ENCODE results near the gene GLOD5. TPM values are rescaled to one million over a fixed set of nuclear protein-coding genes. Genes with fewer than 3 reads are reported as not detected.

Gene GLOD5
- total RNA-seq, 4 donors from 2014 or later, result not detected

DNA sequence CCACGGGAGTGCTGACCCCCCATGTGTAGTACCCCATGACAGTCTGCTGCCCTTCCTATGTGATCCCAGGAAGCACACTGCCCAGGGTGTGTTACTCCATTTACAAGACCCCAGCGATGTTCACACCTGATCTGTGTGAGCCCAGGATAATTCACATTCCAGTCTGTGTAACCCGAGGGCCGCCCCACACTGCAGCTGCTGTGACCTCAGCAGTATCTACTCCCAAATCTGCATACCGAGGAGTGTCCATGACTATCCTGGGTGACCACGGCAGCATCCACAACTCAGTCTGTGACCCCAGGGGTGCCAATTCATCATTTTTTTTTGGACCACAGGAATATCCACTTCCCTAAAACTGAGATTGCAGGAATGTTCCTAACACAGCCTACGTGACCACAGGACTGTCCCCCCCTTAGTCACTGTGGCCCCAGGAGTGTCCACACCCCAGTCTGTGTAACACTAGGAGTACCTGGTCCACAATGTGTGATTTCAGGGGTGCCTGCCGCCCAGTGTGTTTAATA lies 7.8 kb upstream of the GLOD5 start:
- no peak for ATAC-seq
- Histone ChIP-seq H3K4me1 (no peaks in the 10 kb centered on the region), H3K36me3 (no peaks in the 10 kb centered on the region), H3K4me3 (no peak overlapping the region), H3K27me3 (no peaks in the 10 kb centered on the region), H3K27ac (no peak overlapping the region), H3K9me3 (no peaks in the 10 kb centered on the region)
- in situ Hi-C loops (cut with MboI; ENCODE audit: low sequenced_read_pairs in 4 of 4) (no loop called here), intact Hi-C loops (cut with DNase I; ENCODE audit: low total_unique reads) (no loop called here)
- TF ChIP-seq POLR2A (IDR thresholded peaks at IDR 0.05), result no peak
- TF ChIP-seq, protein P1, sequence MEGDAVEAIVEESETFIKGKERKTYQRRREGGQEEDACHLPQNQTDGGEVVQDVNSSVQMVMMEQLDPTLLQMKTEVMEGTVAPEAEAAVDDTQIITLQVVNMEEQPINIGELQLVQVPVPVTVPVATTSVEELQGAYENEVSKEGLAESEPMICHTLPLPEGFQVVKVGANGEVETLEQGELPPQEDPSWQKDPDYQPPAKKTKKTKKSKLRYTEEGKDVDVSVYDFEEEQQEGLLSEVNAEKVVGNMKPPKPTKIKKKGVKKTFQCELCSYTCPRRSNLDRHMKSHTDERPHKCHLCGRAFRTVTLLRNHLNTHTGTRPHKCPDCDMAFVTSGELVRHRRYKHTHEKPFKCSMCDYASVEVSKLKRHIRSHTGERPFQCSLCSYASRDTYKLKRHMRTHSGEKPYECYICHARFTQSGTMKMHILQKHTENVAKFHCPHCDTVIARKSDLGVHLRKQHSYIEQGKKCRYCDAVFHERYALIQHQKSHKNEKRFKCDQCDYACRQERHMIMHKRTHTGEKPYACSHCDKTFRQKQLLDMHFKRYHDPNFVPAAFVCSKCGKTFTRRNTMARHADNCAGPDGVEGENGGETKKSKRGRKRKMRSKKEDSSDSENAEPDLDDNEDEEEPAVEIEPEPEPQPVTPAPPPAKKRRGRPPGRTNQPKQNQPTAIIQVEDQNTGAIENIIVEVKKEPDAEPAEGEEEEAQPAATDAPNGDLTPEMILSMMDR (IDR thresholded peaks at IDR 0.05 in 4 of 5, conservative IDR thresholded peaks at IDR 0.05 in 1 of 5), result no peak
- no peak for DNase-seq

DNA sequence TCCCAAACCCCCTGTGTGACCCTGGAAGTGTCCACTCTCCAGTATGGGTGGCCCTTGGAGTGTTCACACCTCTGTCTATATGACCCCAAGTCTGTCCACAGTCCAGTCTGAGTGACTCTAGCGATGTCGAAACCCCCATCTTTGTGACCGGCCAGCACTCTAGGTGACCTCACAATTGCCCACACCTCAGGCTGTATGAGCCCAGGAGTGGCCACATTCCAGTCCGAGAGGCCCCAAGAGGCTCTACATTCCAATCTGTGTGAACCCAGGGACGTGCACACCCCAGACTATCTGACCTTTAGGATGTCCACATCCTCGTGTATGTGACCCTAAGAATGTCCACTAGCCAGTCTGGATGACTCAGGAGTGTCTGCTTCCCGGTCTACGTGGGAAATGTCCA lies 7.3 kb upstream of the GLOD5 start:
- in situ Hi-C loops (cut with MboI; ENCODE audit: low sequenced_read_pairs in 4 of 4) (no loop called here), intact Hi-C loops (cut with DNase I; ENCODE audit: low total_unique reads) (no loop called here)
- H3K27me3 ChIP-seq, result no peaks in the 10 kb centered on the region
- H3K4me3 ChIP-seq, result no peak overlapping the region
- TF ChIP-seq, protein P1 (IDR thresholded peaks at IDR 0.05 in 4 of 5, conservative IDR thresholded peaks at IDR 0.05 in 1 of 5), result no peak
- TF ChIP-seq POLR2A (IDR thresholded peaks at IDR 0.05), result no peak
- no peaks in the 10 kb centered on the region for H3K36me3 ChIP-seq
- H3K4me1 ChIP-seq, result no peaks in the 10 kb centered on the region
- no peak for ATAC-seq
- H3K9me3 ChIP-seq, result no peaks in the 10 kb centered on the region
- no peak overlapping the region for H3K27ac ChIP-seq
- DNase-seq, result no peak

DNA sequence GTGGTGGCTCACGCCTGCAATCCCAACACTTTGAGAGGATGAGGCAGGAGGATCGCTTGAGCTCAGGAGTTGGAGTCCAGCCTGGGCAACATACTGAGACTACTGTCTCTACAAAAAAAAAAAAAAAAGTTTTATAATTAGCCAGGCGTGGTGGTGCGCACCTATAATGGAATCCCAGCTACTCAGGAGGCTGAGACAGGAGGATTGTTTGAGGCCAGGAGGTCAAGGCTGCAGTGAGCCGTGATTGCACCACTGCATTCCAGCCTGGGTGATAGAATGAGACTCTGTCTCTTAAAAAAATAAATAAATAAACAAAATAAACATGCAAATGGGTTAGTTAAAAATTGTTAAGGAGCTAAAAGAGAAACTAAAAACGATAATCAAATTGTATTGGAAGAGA lies 7.7 kb downstream of the GLOD5 start:
- intact Hi-C loops (cut with DNase I; ENCODE audit: low total_unique reads) (no loop called here), in situ Hi-C loops (cut with MboI; ENCODE audit: low sequenced_read_pairs in 4 of 4) (loop anchor here in 1 of 4 donors (10.0 kb wide), 1 partner anchor 64 kb away; no protein-coding TSS in a partner anchor)
- Histone ChIP-seq H3K27me3 (peaks cover 0 to 5% (median 0%) of the 10 kb centered on the region in 3 donors), H3K36me3 (no peaks in the 10 kb centered on the region), H3K4me3 (no peak overlapping the region), H3K4me1 (no peaks in the 10 kb centered on the region), H3K9me3 (no peaks in the 10 kb centered on the region), H3K27ac (no peak overlapping the region)
- no peak for TF ChIP-seq POLR2A (IDR thresholded peaks at IDR 0.05)
- TF ChIP-seq, protein P1 (IDR thresholded peaks at IDR 0.05 in 4 of 5, conservative IDR thresholded peaks at IDR 0.05 in 1 of 5), result no peak
- ATAC-seq, result no peak
- DNase-seq, result no peak

DNA sequence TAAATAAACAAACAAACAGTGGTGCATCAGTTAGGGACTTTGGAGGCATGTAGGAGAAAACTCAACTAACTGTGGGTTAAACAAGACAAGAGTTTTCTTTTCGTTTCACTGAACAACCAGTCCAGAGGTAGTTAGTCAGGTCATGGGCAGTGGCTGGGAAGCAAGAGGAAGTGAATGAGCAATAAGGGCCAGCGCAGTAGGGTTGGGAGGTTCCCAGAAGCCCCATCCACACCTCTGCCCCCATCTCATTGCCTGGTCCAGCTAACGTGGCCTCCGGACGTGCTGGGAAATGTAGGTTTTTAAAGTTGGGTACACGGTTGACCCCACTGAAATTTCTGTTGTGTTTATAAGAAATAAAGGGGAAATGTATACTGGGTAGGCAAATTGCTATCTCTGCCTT lies 8.7 kb downstream of the GLOD5 start:
- ATAC-seq (no peak), DNase-seq (no peak)
- TF ChIP-seq, protein P1 (IDR thresholded peaks at IDR 0.05 in 4 of 5, conservative IDR thresholded peaks at IDR 0.05 in 1 of 5), result no peak
- no peak for TF ChIP-seq POLR2A (IDR thresholded peaks at IDR 0.05)
- Histone ChIP-seq H3K4me3 (no peak overlapping the region), H3K36me3 (no peaks in the 10 kb centered on the region), H3K27ac (no peak overlapping the region), H3K4me1 (no peaks in the 10 kb centered on the region), H3K9me3 (no peaks in the 10 kb centered on the region), H3K27me3 (no peaks in the 10 kb centered on the region)
- in situ Hi-C loops (cut with MboI; ENCODE audit: low sequenced_read_pairs in 4 of 4) (no loop called here), intact Hi-C loops (cut with DNase I; ENCODE audit: low total_unique reads) (no loop called here)

DNA sequence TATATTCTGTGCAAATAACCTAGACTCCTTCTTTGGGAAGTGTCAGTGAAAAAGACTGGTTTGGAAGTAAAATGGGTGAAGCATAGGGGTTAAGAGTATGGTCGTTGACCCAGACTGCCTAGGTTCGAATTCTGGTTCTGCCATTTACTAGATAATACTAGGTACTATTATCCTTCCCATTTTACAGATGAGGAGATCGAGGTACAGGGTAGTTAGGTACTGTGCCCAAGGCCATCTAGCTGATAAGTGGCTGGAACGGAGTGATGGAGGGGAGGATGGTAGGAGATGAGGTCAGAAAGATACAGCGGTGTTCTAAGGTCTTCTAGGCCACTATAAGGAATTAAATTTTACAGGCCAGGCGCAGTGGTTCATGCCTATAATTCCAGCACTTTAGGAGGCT lies 11.1 kb downstream of the GLOD5 start:
- H3K27me3 ChIP-seq, result no peaks in the 10 kb centered on the region
- no peak overlapping the region for H3K4me3 ChIP-seq
- TF ChIP-seq, protein P1 (IDR thresholded peaks at IDR 0.05 in 4 of 5, conservative IDR thresholded peaks at IDR 0.05 in 1 of 5), result no peak
- no peak for TF ChIP-seq POLR2A (IDR thresholded peaks at IDR 0.05)
- no peaks in the 10 kb centered on the region for H3K9me3 ChIP-seq
- in situ Hi-C loops (cut with MboI; ENCODE audit: low sequenced_read_pairs in 4 of 4) (no loop called here), intact Hi-C loops (cut with DNase I; ENCODE audit: low total_unique reads) (no loop called here)
- ATAC-seq (no peak), DNase-seq (no peak)
- H3K4me1 ChIP-seq, result no peaks in the 10 kb centered on the region
- H3K27ac ChIP-seq, result no peak overlapping the region
- no peaks in the 10 kb centered on the region for H3K36me3 ChIP-seq
